Peyer's patch (tissue), 4 donors: Measurements from ENCODE around the gene NDST4. TPM values are rescaled to one million over a fixed set of nuclear protein-coding genes. Genes with fewer than 3 reads are reported as not detected.

Experiments
- DNase-seq, 3 donors: peaks; one replicate each; pipeline ENCODE4 v3.0.0-alpha.2; 2017 to 2019
- H3K27ac ChIP-seq, 4 donors: fragments of 200-600 bp; sonication (generic); one replicate each; pipeline ENCODE4 v1.5.1; 2016 to 2019
- H3K27me3 ChIP-seq, 2 donors: fragments of 200-600 bp; sonication (generic); one replicate each; pipeline ENCODE4 v1.5.1; 2019
- H3K36me3 ChIP-seq, 3 donors: fragments of 200-600 bp; sonication (generic); one replicate each; pipeline ENCODE4 v1.5.1; 2016 to 2019
- H3K4me1 ChIP-seq, 4 donors: fragments of 200-600 bp; sonication (generic); one replicate each; pipeline ENCODE4 v1.5.1; 2016 to 2019
- H3K4me3 ChIP-seq, 4 donors: fragments of 200-600 bp; sonication (generic); 1 replicate in 3 of 4; 2 replicates in 1 of 4; pipeline ENCODE4 v1.5.1; 2016 to 2019; ENCODE audit warnings: mild to moderate bottlenecking in 1 of 4
- H3K9me3 ChIP-seq, 4 donors: fragments of 200-600 bp; sonication (generic); one replicate each; pipeline ENCODE4 v1.5.1; 2016 to 2019; ENCODE audit warnings: mild to moderate bottlenecking in 1 of 4
- POLR2A ChIP-seq, 2 donors: fragments of 450-650 bp; IDR thresholded peaks; one replicate each; pipeline ENCODE4 v1.5.1; 2017; ENCODE audit warnings: antibody characterized with exemption in 2 of 2, mild to moderate bottlenecking in 2 of 2, moderate library complexity in 2 of 2
- total RNA-seq, 4 donors: library from RNA; depleted of rRNA; stranded (reverse); fragments of >200 nt; gene quantifications; one replicate each; pipeline ENCODE4 v1.1.0, GENCODE V29; 2016
- TF ChIP-seq, protein P1 (sequence below), 6 experiments: fragments of 450-650 bp in 4 of 6; fragments of 200-600 bp in 2 of 6; sonication (generic) in 1 of 6; IDR thresholded peaks; one replicate each; pipeline ENCODE4 v1.5.1; 2017 to 2019; ENCODE audit warnings: antibody characterized with exemption in 6 of 6, mild to moderate bottlenecking in 3 of 6, moderate library complexity in 1 of 6

NDST4 gene
- total RNA-seq, 4 donors from 2014 or later, result not detected

DNA sequence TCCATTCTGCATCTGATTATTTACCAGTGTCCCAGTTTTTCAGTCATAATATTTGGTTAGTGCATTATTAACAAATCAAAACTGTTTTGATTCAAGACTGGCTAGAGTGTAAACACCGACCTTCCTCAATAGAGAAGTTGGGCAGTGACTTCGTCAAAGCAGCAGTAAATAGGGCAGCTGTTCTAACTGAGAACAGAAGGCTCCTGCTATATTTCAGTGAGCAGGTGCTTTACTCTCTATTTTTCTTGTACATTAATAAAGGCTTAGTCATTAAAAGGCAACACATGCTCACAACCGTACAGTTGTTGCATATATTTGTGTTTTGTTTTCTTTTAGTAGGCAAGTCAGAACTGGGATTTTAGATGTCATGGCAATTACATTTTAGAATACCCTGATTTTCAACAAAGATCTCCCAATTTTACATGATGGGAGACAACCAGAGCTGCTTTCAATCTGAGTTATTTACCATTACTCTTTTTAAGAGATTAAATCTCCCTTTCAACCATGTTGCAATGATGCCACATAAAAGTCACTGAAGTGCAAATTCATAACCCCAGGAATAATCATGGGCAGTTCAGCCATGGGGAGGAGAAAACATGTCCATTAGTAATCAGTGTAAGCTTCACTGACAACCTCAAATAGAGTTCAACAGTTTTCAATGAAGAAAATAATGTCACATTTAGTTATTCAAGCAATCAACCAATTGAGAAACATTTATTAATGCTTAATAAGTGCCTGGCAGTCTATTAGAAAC is 233.3 kb downstream of the NDST4 start:
- Histone ChIP-seq H3K4me1 (no peaks in the 10 kb centered on the region), H3K27me3 (no peaks in the 10 kb centered on the region), H3K27ac (no peak overlapping the region), H3K36me3 (no peaks in the 10 kb centered on the region), H3K9me3 (no peaks in the 10 kb centered on the region), H3K4me3 (no peak overlapping the region)
- TF ChIP-seq POLR2A (IDR thresholded peaks at IDR 0.05), result no peak
- TF ChIP-seq, protein P1, sequence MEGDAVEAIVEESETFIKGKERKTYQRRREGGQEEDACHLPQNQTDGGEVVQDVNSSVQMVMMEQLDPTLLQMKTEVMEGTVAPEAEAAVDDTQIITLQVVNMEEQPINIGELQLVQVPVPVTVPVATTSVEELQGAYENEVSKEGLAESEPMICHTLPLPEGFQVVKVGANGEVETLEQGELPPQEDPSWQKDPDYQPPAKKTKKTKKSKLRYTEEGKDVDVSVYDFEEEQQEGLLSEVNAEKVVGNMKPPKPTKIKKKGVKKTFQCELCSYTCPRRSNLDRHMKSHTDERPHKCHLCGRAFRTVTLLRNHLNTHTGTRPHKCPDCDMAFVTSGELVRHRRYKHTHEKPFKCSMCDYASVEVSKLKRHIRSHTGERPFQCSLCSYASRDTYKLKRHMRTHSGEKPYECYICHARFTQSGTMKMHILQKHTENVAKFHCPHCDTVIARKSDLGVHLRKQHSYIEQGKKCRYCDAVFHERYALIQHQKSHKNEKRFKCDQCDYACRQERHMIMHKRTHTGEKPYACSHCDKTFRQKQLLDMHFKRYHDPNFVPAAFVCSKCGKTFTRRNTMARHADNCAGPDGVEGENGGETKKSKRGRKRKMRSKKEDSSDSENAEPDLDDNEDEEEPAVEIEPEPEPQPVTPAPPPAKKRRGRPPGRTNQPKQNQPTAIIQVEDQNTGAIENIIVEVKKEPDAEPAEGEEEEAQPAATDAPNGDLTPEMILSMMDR (IDR thresholded peaks at IDR 0.05), result no peak
- no peak for DNase-seq

DNA sequence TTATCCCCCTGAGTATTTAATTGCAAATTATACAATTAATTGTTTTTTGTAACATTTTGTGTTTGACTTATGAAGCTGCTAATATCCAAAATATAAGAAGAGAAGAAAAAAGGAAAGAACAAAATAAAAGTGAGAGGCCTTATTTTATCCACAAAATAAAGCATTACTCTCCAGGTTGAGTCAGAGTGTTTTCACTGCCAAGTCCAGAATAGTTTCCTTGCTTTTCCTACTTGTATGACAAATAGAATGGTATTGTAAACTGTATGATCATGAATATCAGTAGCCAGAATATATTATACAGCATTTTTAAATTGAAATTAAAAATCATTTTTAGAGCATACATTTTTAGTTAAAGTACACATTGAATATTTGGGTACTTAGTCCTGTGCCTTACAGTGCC is 237.8 kb downstream of the NDST4 start:
- no peak for TF ChIP-seq POLR2A (IDR thresholded peaks at IDR 0.05)
- TF ChIP-seq, protein P1 (IDR thresholded peaks at IDR 0.05), result no peak
- H3K9me3 ChIP-seq, result no peaks in the 10 kb centered on the region
- DNase-seq, result no peak
- H3K27ac ChIP-seq, result no peak overlapping the region
- H3K27me3 ChIP-seq, result no peaks in the 10 kb centered on the region
- H3K4me1 ChIP-seq, result no peaks in the 10 kb centered on the region
- H3K4me3 ChIP-seq, result no peak overlapping the region
- H3K36me3 ChIP-seq, result no peaks in the 10 kb centered on the region

DNA sequence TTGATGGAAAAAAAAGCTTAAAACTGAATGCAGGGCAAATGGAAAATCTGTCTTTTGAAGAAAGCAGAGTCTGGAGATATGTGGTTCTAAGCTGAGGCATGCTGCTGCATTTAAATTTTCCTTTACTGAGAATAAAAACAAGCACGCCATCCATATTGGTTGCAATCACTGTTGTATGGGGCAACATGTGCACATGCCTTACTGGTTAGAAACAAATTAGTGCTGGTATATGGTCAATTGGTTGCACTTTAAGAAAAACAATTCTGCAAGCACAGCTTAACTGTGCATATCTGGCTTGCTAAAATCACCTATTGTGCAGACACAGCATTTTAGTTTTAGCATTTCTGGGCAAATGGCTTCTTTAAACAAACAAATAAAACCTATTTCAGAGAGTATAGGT is 239.1 kb downstream of the NDST4 start:
- no peak for DNase-seq
- Histone ChIP-seq H3K36me3 (no peaks in the 10 kb centered on the region), H3K4me3 (no peak overlapping the region), H3K4me1 (no peaks in the 10 kb centered on the region), H3K9me3 (no peaks in the 10 kb centered on the region), H3K27ac (no peak overlapping the region), H3K27me3 (no peaks in the 10 kb centered on the region)
- TF ChIP-seq, protein P1 (IDR thresholded peaks at IDR 0.05), result no peak
- TF ChIP-seq POLR2A (IDR thresholded peaks at IDR 0.05), result no peak

DNA sequence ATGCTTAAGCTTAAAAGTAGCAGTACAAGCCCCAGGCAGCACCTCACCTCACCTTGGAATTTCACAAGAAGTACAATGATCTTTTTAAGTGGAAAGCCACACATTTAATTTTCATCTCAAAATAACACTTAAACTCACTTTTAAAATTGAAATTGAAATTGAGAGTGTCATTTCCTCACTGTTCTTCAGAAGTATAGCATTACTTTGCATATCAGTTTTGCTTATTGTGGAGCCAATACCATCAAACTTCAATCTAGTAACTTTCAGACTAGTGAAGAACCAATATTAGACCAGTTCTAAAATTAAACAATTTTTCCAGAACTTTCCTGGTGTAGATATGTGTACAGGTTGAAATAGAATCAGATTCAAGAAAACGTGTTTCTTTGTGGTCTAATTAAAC is 242.4 kb downstream of the NDST4 start:
- H3K27me3 ChIP-seq, result no peaks in the 10 kb centered on the region
- no peaks in the 10 kb centered on the region for H3K36me3 ChIP-seq
- H3K4me1 ChIP-seq, result no peaks in the 10 kb centered on the region
- H3K4me3 ChIP-seq, result no peak overlapping the region
- TF ChIP-seq POLR2A (IDR thresholded peaks at IDR 0.05), result no peak
- TF ChIP-seq, protein P1 (IDR thresholded peaks at IDR 0.05), result no peak
- H3K27ac ChIP-seq, result no peak overlapping the region
- DNase-seq, result no peak
- H3K9me3 ChIP-seq, result no peaks in the 10 kb centered on the region

DNA sequence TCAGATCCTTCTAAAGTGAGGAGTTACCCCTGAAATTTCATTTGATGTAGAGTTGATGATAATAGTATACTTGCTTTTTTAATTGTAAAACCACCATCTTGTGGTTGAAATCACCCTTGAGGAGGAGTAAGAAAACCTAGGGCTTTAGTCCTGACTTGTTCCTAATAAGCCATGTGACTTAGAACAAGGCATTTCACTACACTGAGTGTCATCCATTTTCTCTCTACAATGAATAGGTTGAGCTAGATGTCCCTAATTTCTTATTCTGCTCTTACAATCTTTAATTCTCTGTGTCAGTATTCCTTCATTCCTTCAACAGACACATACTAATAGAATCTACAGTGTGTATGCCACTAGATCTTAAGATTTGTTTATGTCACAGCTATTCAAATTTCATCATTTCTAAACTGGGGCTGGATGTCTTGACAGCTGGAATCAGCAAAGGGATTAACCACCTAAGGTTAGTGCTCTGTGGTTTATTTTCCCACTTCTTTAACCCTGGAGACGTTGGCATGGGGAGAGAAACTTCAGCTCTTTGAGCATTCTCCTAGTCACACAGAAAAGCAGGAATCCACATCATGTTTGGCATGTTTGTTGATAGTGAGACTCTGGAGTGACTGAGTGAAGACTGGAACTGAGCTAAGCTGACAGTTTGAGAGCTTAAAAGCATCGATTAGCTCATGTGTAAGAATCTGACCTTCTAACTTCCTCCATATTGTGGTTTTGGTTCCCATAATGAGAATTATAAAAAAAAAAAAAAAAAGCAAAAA is 246.3 kb downstream of the NDST4 start:
- DNase-seq, result no peak
- H3K9me3 ChIP-seq, result no peaks in the 10 kb centered on the region
- H3K4me3 ChIP-seq, result no peak overlapping the region
- no peak for TF ChIP-seq POLR2A (IDR thresholded peaks at IDR 0.05)
- TF ChIP-seq, protein P1 (IDR thresholded peaks at IDR 0.05), result no peak
- H3K27me3 ChIP-seq, result no peaks in the 10 kb centered on the region
- H3K36me3 ChIP-seq, result no peaks in the 10 kb centered on the region
- H3K4me1 ChIP-seq, result no peaks in the 10 kb centered on the region
- no peak overlapping the region for H3K27ac ChIP-seq
